TTC549 (cell line): ENCODE results near the gene SSBP2.

Experiments
- FAIRE-seq: peaks from 2 replicates; lab custom pipeline; 2012; peaks lifted over from hg19 to GRCh38; lab: Jason Lieb, UNC

SSBP2 gene

GRCh38 chr5:81751009-81751835 is at the start of gene SSBP2:
TSS of gene SSBP2 (minus strand) at chr5:81751097. CDS start at chr5:81751042, 55 bp downstream.
- FAIRE-seq, result no peak

- FAIRE-seq, result no peak
These were observed 44.8 kb upstream of the SSBP2 start for GRCh38 chr5:81795666-81796065.

- FAIRE-seq, result no peak
These were observed 43.3 kb upstream of the SSBP2 start for GRCh38 chr5:81794226-81794625.

GRCh38 chr5:81790336-81790735 is 39.4 kb upstream of the SSBP2 start:
- FAIRE-seq, result no peak

GRCh38 chr5:81789033-81789432 is 38.1 kb upstream of the SSBP2 start:
- FAIRE-seq, result no peak

- FAIRE-seq, result no peak
These were observed 37.4 kb upstream of the SSBP2 start for GRCh38 chr5:81788329-81788728.

- peak; percentile 61 for FAIRE-seq
These were observed 36.8 kb upstream of the SSBP2 start for GRCh38 chr5:81787474-81788242.

GRCh38 chr5:81786991-81787390 is 36.1 kb upstream of the SSBP2 start:
- no peak for FAIRE-seq

- no peak for FAIRE-seq
These were observed 35.6 kb upstream of the SSBP2 start for GRCh38 chr5:81786496-81786895.

GRCh38 chr5:81785322-81785721 is 34.4 kb upstream of the SSBP2 start:
- no peak for FAIRE-seq

GRCh38 chr5:81783401-81783800 is 32.5 kb upstream of the SSBP2 start:
- FAIRE-seq, result no peak

GRCh38 chr5:81782811-81783210 is 31.9 kb upstream of the SSBP2 start:
- FAIRE-seq, result no peak

- FAIRE-seq, result no peak
These were observed 29.0 kb upstream of the SSBP2 start for GRCh38 chr5:81779916-81780266.

GRCh38 chr5:81779125-81779915 is 28.4 kb upstream of the SSBP2 start:
- FAIRE-seq, result no peak

- FAIRE-seq, result no peak
These were observed 27.7 kb upstream of the SSBP2 start for GRCh38 chr5:81778642-81779041.

GRCh38 chr5:81776258-81776657 is 25.4 kb upstream of the SSBP2 start:
- no peak for FAIRE-seq

- no peak for FAIRE-seq
These were observed 23.5 kb upstream of the SSBP2 start for GRCh38 chr5:81774374-81774773.

GRCh38 chr5:81773574-81773973 is 22.7 kb upstream of the SSBP2 start:
- no peak for FAIRE-seq

GRCh38 chr5:81773161-81773560 is 22.3 kb upstream of the SSBP2 start:
- no peak for FAIRE-seq

GRCh38 chr5:81772488-81772887 is 21.6 kb upstream of the SSBP2 start:
- no peak for FAIRE-seq

GRCh38 chr5:81768935-81769452 is 18.1 kb upstream of the SSBP2 start:
- FAIRE-seq, result no peak

GRCh38 chr5:81767938-81768337 is 17.0 kb upstream of the SSBP2 start:
- no peak for FAIRE-seq

GRCh38 chr5:81767097-81767496 is 16.2 kb upstream of the SSBP2 start:
- no peak for FAIRE-seq
